HG03460 (cell line): ENCODE results near the gene PLXNA2.

Experiments used
- ATAC-seq: cut with Tn5 transposase; IDR thresholded peaks from one replicate; pipeline ENCODE4 v1.9.1; 2021; ENCODE audit not compliant: unreplicated experiment

The PLXNA2 gene

DNA sequence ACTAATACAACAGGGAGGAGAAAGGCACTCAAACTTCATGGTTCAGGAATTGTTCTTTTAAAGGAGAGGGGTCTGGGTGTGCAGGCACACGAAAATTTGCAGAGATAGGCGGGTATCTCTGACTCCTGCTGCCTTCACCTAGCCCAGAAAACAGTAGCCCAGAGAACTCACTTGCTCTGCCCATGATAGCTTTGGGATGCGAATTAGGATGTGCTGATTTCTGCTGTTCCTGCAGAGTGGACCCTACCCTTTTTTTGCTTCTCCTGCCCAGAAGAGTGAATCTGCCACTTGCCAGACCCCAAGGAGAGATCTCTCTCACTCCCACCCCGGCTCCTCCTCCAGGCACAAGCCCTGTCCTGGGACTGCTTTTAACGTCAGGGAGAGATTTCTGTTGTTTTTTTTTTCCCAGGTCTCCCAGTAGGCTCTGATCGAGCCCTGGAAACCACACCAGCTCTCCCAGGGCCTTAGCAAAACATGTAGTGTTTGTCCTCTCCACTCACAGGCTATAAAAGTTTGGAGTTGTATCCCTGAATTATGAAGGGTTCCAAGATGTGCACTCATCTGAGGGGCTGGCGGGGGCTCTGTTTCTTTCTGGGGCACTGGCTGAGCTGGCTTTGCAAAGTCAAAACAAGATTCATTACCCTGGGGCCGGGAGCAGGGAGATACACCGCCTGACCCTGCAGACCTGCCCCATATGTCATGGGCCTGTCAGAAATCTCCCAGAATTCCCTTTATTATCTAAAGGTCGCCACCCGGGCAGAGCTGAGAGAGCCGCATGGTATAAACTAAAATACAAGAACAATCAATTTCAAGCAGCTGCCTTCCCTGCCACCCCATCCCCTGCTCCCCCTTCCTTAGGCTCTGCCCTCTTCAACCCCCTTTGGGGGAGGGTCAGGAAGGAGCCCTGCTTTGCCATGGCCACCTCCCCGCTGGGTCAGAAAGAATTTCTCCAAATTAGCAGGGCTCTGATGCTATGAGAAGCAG, 17.9 kb downstream of the PLXNA2 start:
- ATAC-seq, result no peak

DNA sequence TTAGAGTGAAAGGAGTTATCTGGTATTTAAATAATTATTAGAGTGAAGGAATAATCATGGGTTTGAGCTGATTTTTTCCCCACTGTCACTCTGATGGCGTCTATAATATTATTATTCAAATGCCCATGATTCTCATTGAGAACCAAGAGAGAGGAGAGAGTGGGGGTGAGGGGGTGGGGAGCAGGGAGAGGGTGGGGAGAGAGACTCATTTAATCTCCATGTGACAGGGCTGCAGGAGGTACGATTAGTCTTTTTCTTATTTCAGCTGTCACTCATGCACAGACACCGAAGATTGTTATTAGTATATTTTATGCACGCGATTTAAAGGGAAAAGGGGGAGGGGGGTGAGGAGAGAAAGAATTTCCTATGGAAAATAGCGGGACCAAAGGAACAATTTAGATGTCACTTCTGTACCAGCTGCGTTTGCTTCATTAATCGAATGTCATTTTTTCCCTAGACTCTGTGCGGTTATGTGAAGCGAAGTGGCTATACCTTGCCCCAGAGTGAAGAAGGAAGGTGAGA, 19.9 kb downstream of the PLXNA2 start:
- ATAC-seq, result no peak

- no peak for ATAC-seq
Measured at GRCh38 chr1:208223136-208223535, 21.0 kb downstream of the PLXNA2 start.

DNA sequence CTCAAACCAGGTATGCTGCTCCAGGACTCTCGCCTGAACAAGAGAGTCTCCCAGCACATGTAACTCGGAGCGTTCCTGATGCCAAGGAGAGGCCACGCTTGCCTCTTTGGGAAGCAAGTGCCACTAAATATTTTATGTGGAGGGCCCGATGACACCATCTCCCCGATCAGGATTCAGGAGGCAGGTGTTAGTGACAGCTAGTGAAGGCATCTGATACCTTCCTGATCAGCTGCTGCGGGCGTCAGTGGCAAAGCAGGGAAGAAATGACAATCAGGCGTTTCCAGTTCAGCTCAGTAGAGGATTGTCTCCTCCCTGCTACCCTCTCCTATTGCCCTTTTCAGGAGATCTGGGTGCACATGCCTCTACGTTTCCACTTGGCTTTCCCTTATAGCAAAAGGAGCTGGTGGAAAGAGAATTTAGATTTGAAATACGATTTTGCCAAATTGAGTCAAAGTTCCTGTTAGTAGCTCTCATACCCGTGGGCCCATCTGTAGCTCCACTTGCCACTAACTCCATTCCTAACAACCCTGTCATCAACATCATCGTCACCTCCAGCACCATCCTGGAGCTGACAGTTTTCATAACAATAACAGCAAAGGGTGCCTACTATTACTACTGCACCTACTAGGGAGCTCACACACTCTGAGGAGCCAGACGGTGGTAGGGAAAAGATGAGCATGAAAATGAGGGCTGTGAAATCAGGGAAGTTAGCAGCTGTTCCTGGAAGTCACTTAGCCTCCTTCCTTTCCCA, 21.6 kb downstream of the PLXNA2 start:
- no peak for ATAC-seq

DNA sequence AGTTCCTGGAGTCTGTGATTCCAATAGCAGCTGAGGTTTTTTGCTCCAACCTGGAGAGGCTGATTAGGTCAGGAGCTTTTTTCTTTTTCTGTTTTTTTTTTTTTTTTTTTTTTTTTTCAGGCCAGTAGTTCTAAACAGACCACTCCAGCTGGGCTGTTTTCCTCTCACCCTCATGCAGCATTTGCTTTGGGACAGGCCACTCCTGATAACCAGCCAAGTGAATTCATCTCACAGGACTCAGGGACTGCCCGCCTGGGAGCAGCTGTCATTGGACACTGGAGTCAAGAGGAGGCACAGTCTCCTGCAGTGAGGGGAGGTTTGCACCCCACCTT, 22.9 kb downstream of the PLXNA2 start:
- no peak for ATAC-seq

GRCh38 chr1:208219659-208220282, 24.4 kb downstream of the PLXNA2 start:
- no peak for ATAC-seq

GRCh38 chr1:208219098-208219658, 25.0 kb downstream of the PLXNA2 start:
- no peak for ATAC-seq

GRCh38 chr1:208218237-208219097, 25.7 kb downstream of the PLXNA2 start:
- no peak for ATAC-seq

GRCh38 chr1:208217781-208218180, 26.4 kb downstream of the PLXNA2 start:
- ATAC-seq, result no peak

- no peak for ATAC-seq
Measured at GRCh38 chr1:208216806-208217205, 27.4 kb downstream of the PLXNA2 start.

GRCh38 chr1:208216062-208216461, 28.1 kb downstream of the PLXNA2 start:
- no peak for ATAC-seq

- ATAC-seq, result no peak
Measured at GRCh38 chr1:208215393-208215792, 28.8 kb downstream of the PLXNA2 start.

DNA sequence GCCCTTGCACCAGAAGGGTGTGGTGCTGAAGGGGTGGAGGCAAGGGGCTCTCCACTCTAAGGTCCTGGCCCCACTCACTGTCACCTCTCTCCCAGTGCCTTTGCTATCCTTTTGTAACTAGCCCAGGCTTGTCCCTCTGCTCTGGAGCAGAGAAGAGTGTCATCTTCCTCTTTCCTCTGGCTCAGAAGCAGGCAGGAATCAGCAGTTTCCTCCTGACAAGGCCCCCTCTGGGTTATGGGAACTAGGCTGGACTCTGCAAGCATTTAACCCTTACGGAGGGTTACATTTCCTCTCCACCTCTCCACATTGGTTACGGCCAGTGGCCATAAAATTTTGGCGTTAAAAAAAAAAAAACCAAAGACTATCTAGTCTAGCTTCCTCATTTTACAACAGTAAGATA, 30.4 kb downstream of the PLXNA2 start:
- ATAC-seq, result no peak

DNA sequence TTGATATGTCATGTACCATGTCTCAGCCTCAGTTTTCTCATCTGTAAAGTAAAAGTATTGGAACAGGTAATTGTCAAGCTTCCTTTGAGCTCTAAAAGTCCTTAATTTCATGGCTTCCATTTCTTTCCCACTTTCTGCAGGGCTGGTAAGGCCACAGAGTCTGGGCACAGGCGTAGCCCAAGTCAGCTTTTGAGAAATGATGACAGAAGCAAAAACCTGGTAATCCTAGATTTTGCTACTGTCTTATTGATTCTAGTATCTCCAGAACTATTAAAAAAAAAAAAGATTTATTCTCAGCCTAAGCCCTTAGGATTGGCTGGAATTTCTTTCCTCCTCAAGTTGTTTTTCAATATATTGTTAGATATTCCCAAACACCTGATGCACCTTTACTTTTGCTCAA, 31.3 kb downstream of the PLXNA2 start:
- ATAC-seq, result no peak

GRCh38 chr1:208211921-208212843, 32.0 kb downstream of the PLXNA2 start:
- ATAC-seq, result no peak

GRCh38 chr1:208209896-208210589, 34.1 kb downstream of the PLXNA2 start:
- no peak for ATAC-seq

- no peak for ATAC-seq
Measured at GRCh38 chr1:208209286-208209685, 34.9 kb downstream of the PLXNA2 start.

DNA sequence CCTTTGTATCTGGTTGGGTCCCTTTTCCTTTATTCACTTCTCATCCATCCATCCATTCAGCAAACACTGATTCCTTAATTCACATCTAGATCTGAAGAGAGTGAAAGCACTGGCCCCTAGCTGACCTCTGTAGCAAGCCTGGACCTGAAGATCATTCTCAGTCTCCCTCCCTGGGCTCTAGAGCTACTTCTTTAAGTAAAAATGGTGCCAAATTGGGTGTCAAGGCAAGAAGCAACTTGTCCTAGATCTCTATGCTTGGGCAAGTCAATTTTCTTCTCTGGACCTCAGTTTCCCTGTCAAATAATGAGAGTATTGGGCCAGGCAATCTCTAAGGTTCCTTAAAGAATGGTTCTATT, 36.1 kb downstream of the PLXNA2 start:
- no peak for ATAC-seq
